ENCODE data around the gene CBFB.
"Not testable (repeated sequence)": the region's sequence is repeated elsewhere in the genome, so short reads cannot be mapped to it uniquely, and the experiment has no call there.

CBFB gene

GRCh38 chr16:67028696-67029253 is at the start of gene CBFB:
CBFB (plus strand) TSS chr16:67029149; CDS start chr16:67029408, 259 bp downstream.
- DNase-seq = peak; percentile 79 to 84

GRCh38 chr16:66983033-66983432 is 45.9 kb upstream of the CBFB start:
- DNase-seq = no peak

DNA sequence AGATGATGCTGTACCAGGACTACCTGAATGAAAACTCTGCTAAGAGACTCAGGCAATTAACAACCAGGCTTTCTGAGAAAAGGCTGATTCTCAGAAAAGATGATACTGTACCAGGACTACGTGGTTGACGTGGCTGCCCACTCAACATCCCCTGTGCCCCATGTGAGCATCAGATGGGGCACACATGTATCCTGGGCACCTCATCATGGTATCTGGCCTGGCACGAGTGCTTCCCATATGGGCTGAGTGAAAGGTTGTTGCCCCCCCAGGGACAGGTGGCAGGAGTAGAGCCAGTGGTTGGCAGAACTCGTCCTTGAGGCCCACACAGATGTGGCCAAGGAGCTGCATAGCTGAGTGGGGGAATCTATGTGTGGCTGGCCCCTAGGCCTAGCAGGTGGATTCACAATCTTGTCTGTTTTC is 44.0 kb upstream of the CBFB start:
- no peak for DNase-seq

- DNase-seq = no peak
These were observed 42.4 kb upstream of the CBFB start for GRCh38 chr16:66986559-66986958.

- DNase-seq = no peak
These were observed 40.7 kb upstream of the CBFB start, which contains the start of gene CES4A for GRCh38 chr16:66988197-66988788. CES4A (plus strand) TSS chr16:66988589; CDS start chr16:66988773, 184 bp downstream.

DNA sequence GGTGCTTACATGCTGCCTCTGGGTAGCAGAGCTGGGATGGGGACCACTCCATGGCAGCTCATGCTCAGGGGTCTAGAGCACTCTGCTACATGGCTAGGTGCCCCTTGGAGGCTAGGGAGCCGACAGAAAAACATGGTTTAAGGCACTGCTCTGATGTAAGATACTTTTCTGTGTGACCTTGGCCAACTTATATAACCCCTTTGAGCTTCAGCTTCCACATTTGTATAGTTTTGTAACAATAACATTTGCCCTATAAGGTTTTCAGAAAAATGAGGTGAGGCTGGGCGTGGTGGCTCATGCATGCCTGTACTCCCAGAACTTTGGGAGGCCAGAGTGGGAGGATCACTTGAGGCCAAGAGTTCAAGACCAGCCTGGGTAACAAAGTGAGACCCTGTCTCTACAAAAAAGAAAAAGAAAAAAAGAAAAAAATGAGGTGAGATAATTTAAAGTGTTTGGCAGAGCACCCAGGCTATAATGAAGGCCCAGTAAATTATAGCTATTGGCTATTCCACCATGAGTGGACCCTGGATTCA is 37.3 kb upstream of the CBFB start:
- no peak for DNase-seq

GRCh38 chr16:66993558-66993957 is 35.4 kb upstream of the CBFB start:
- not testable (repeated sequence) for DNase-seq

DNA sequence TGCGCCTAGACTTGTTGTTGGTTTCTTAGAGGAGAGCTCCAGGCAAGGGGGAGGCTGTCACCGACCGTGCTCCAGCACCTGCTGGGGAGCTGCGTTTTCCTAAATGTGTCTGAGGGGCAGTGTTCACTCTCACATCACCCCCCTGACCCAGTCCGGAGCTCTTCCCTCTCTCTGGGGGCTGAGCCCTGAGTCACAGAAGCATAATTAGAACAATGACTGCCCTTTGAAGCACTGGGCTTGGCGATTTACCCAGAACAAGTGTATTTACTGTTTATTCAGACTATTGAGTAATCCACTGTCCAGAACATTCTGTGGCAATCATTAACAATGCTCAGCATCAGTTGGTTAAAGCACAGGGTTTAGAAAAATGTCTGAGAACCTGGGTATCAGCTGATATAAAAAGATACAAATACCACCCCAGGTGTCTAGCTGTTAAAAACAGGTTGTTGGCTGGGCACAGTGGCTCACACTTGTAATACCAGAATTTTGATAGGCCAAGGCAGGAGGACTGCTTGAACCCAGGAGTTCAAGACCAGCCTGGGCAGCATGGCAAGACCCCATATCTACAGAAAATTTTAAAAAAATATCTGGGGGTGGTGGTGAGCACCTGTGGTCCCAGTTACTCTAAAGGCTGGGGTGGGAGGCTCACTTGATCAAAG is 32.5 kb upstream of the CBFB start:
- no peak for DNase-seq

DNA sequence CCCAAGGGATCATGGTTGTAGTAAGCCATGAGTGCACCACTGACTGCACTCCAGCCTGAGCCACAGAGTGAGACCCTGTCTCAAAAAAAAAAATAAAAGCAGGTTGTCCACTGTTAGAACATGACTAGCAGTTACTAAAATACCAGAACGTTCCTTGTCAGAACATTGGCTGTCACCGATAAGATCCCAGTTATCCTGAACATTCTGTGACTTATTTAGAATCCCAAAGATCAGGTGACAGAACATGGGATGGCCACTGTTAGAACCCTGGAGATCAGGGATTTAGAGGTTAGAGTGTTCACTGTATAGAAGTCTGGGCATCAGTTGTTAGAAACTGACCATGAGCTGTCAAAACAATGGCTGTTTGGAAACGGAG is 32.0 kb upstream of the CBFB start:
- DNase-seq = no peak

GRCh38 chr16:67000384-67001351 is 28.3 kb upstream of the CBFB start:
- DNase-seq = no peak

- DNase-seq = no peak
These were observed 27.2 kb upstream of the CBFB start for GRCh38 chr16:67001726-67002125.

- no peak for DNase-seq
These were observed 21.9 kb upstream of the CBFB start for GRCh38 chr16:67006930-67007658.

DNA sequence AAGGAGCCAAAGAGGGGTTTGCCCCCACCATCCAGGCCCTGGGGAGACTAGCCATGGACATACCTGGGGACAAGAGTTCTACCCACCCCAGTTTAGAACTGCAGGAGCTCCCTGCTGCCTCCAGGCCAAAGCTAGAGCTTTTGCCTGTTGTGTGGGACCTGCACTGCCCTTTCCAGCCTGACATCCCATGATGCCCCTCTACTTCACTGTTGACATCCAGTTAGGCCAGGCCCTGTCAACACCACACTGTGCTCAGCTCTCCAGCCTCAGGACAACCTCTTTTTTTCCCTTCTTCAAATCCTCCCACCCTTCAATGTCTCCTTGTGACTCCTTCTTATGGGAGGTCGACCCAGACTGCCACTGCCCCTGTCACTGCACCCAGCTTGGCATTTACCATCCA is 19.8 kb upstream of the CBFB start:
- no peak for DNase-seq

DNA sequence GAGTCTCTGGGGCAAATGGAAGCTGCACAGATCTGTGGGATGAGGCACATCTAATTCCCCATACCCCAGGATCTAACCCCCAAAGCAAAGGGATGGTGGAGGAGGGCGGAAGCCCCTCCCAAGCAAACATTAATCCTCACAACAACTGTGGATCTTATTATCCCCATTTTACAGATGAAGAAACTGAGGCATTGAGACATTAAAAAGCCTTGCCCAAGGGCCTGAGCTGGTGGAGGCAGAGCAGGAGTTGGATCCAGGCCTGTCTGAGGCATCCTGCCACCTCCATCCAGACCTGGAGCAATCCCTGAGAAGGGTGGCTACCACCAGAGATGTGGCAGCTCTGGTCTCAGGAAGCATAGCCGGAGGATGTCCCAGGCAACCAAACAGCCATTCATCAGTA is 17.7 kb upstream of the CBFB start:
- no peak for DNase-seq

DNA sequence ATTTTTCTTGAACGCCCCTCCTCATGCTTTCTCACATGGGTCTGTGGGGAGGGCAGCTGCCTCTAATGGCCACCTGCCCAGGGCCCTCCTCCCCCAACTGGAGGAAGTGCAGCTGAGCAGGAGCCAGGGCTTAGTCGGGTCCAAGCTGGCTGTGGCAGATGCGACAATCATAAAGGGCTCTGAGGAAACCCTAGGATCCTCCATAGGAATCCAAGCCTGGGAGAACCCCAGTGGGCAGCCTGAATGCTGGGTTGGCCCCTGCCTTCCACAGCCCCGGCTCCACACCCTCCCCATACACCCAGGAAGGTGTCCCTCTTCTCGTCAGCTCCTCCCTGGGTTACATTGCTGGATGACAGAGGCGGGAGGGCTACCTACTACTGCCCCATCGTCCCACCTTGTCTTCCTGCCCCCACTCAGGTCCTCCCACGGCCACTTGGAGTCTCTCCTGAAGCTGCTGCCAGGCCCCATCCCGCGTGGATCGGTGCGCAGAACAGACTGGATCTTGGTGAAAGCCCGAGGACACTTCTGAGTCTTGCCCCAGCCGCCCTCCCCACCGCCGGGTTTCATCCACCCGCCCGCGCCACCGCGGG is 15.6 kb upstream of the CBFB start:
- DNase-seq = no peak

DNA sequence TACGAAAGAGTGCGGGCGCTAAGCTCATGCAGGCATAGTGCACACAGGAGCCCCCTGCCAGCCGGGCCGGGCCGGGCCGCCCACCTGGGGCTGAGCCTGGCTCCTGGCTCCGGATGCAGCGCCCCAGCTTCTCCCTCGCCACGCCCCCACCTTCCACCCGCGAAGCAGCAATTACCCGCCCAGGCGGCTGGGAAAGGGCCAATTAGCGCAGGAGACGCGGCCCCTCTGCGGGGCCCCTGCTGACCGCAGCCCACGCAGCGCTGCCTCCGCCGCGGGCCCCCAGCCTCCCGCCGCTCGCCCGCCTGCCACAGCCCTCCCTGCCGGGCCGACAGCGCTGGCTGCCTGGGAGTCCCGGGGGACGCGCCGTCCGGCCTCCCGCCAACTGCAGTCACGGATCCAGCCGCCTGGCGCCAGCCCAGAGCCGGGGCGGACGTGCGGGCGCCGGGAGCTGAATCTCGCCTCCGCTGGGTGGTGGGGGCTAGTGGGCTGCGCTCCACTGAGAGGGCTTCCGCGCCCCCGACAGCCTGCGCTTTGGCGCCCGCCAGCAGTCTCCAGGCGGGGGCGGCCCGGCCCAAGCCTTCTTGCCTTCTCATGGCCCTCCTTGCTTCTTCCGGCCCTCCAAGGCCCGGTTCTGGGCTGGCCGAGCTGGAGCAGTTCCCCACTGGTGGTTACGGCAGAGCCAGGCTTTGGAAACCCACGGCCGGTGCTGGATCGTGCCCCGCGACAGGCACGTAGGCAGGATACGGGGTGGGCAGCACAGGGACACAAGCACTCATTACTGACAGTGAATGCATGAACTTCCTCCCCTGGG is 14.9 kb upstream of the CBFB start:
- no peak for DNase-seq

DNA sequence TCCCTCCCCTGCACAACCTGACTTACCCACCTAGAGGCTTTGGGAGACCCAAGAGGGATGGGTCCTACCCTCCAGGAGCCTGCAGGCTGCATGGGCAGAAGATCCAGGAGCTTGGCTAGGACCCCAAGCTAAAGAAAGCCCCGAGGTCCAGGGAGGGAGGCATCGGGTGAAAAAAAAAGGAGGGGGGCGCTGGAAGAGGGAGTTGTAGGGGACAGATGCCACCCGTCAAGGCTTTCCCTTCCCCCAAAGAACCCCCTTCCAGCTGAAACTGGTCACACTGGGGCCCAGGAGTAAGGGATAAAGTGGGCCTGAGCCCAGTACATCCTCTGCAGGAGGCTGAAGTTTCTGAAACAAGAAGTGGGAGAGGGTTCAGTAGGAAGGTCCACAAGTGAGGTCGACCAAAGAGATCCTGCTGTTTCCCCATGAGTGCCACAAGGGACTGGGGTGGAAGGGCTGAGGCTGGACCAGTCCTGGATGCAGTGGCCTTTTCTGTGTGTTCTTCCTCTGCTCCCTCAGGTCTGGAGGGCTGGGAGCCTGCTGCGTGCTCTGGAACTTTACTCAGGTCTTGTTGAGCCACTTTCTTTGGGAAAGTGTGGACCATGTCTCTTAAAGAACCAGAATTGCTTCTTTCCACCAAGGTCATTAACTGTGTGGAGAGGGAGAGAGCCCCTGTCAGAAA is 14.2 kb upstream of the CBFB start:
- no peak for DNase-seq

DNA sequence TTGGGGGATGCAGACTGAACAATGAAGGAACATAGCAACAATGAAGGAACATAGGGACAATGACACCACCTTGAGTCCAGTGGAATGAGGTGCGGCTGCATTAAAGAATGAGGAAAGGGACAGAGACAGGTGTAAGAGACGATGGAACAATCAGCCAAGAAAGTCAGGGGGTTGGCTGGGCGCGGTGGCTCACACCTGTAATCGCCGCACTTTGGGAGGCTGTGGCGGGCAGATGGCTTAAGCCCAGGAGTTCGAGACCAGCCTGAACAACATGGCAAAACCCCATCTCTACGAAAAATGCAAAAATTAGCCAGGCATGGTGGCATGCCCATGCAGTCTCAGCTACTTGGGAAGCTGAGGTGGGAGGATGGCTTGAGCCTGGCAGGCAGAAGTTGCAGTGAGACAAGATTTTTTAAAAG is 13.6 kb upstream of the CBFB start:
- DNase-seq = no peak

DNA sequence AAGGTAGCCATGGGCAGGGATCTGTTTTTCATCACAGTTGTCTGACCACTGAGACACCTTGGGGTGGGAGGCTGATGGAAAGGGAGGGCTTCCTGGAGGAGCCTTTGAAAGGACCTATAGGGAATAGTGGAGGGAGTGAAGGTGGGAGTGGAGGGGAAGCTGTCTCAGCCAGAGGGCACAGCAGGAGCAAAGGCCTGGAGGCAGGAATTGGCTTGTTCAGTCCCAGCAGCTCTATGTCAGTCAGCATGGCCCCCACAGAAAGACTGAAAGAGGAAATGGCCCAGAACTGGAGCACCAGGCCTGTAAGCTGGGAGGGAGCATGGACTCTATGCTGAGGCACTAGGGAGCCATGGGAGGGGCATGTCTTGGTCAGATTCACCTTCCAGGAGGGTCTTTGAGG is 12.8 kb upstream of the CBFB start:
- no peak for DNase-seq

GRCh38 chr16:67016681-67017420 is 12.1 kb upstream of the CBFB start:
- DNase-seq = no peak

Data from Kasumi-1 (cell line).